K562 (cell line): ENCODE measurements around the gene RSPH9. TPM values are rescaled to one million over a fixed set of nuclear protein-coding genes. Genes with fewer than 3 reads are reported as not detected.
A peak's percentile ranks its signal among the peaks of the same experiment; 100 is the strongest.

Experiments
- ATAC-seq: fragments of 200-7000 bp; cut with Tn5 transposase; 3 replicates; pipeline ENCODE4 v1.9.1; 2020; ENCODE audit warnings: moderate library complexity
- BruUV-seq: library from RNA; stranded (reverse); fragments of 400-500 nt; replicated peaks from 2 replicates; lab custom pipeline; 2021; lab: Mats Ljungman, UMichigan
- CTCF ChIA-PET: fragments of 300-600 bp; formaldehyde crosslinking; extraction: SDS; loops from one replicate; lab custom pipeline; 2021; ENCODE audit warnings: low intra/inter-chr PET ratio; lab: Yijun Ruan, JAX
- POLR2A ChIA-PET: fragments of 300-600, 350-650 bp; sonication (Branson Sonifier 250); formaldehyde crosslinking; extraction: SDS; loops from one replicate; lab custom pipeline; 2021; ENCODE audit warnings: antibody characterized with exemption, inconsistent platforms; lab: Yijun Ruan, JAX
- DNase-seq, 4 experiments: peaks; one replicate each; pipeline versions ENCODE4 v3.0.0 to v3.0.0-alpha.2; 2011 to 2018; ENCODE audit warnings: low spot score in 3 of 4, mixed read lengths in 3 of 4; ENCODE audit errors: extremely low read depth in 1 of 4
- FAIRE-seq: peaks from 2 replicates; lab custom pipeline; 2011; peaks lifted over from hg19 to GRCh38; lab: Jason Lieb, UNC
- H2AFZ ChIP-seq: 2 replicates; pipeline ENCODE4 v1.6.0; 2011; ENCODE audit warnings: low read depth, low read length, control low read depth, inconsistent platforms
- H3K27ac ChIP-seq: fragments of 200-600 bp; 3 replicates; pipeline ENCODE4 v1.8.0; 2011; ENCODE audit warnings: low read depth, mild to moderate bottlenecking, control low read depth, inconsistent platforms, low read length, moderate library complexity, mixed read lengths; ENCODE audit errors: extremely low read depth
- H3K27me3 ChIP-seq, 2 experiments: fragments of 300-600 bp in 1 of 2; 2 replicates in 1 of 2; 3 replicates in 1 of 2; pipeline versions ENCODE4 v1.6.0 to v1.8.0; 2011; ENCODE audit warnings: inconsistent platforms in 2 of 2, low read length in 2 of 2, mild to moderate bottlenecking in 1 of 2, mixed read lengths in 1 of 2, moderate library complexity in 1 of 2; ENCODE audit not compliant: control insufficient read depth in 2 of 2, insufficient read depth in 2 of 2
- H3K36me3 ChIP-seq: fragments of 300-600 bp; 3 replicates; pipeline ENCODE4 v1.8.0; 2011; ENCODE audit warnings: mild to moderate bottlenecking, low read length, inconsistent platforms; ENCODE audit not compliant: control insufficient read depth, insufficient read depth
- H3K4me1 ChIP-seq, 2 experiments: fragments of 200-600 bp in 1 of 2; replicated peaks in 1 of 2; 2 replicates in 1 of 2; 3 replicates in 1 of 2; pipeline versions ENCODE4 v1.5.1 to v1.8.0; 2011; ENCODE audit warnings: inconsistent platforms in 2 of 2, low read length in 2 of 2, mild to moderate bottlenecking in 1 of 2, mixed read lengths in 1 of 2, moderate library complexity in 1 of 2; ENCODE audit not compliant: control insufficient read depth in 2 of 2, insufficient read depth in 2 of 2
- H3K4me2 ChIP-seq: 2 replicates; pipeline ENCODE4 v1.6.1; 2011; ENCODE audit warnings: low read length, control low read depth, inconsistent platforms, mixed read lengths; ENCODE audit not compliant: insufficient read depth
- H3K4me3 ChIP-seq: fragments of 200-600 bp; sonication (generic), shearing (Covaris generic); 2 replicates; pipeline ENCODE4 v1.5.1; 2016; ENCODE audit warnings: control low read depth, inconsistent platforms
- H3K79me2 ChIP-seq: fragments of 200-600 bp; 3 replicates; pipeline ENCODE4 v1.8.0; 2011; ENCODE audit warnings: low read length, inconsistent platforms; ENCODE audit not compliant: control insufficient read depth, insufficient read depth
- H3K9ac ChIP-seq, 2 experiments: 2 replicates each; pipeline versions ENCODE4 v1.6.0 to v1.6.1; 2011; ENCODE audit warnings: low read depth in 2 of 2, low read length in 2 of 2, control low read depth in 1 of 2, inconsistent platforms in 1 of 2, mild to moderate bottlenecking in 1 of 2, mixed read lengths in 1 of 2; ENCODE audit not compliant: insufficient read depth in 1 of 2
- H3K9me1 ChIP-seq: one replicate; pipeline ENCODE4 v1.6.0; 2011; ENCODE audit warnings: inconsistent platforms, mild to moderate bottlenecking, low read length, moderate library complexity; ENCODE audit not compliant: control insufficient read depth, insufficient read depth
- H3K9me3 ChIP-seq: replicated peaks from 2 replicates; pipeline ENCODE4 v1.5.1; 2011; ENCODE audit warnings: low read depth, low read length, inconsistent platforms; ENCODE audit not compliant: control insufficient read depth, insufficient read depth
- H4K20me1 ChIP-seq: replicated peaks from 2 replicates; pipeline ENCODE4 v1.6.1; 2011; ENCODE audit warnings: low read length, inconsistent platforms, mixed read lengths; ENCODE audit not compliant: control insufficient read depth, insufficient read depth
- AFF1 ChIP-seq, 2 experiments: fragments of 450-650 bp; IDR thresholded peaks; 2 replicates each; pipeline ENCODE4 v1.6.1; 2018; ENCODE audit warnings: mild to moderate bottlenecking in 2 of 2, low read depth in 1 of 2; ENCODE audit not compliant: partially characterized antibody in 2 of 2
- AFF4 ChIP-seq: sonication (generic); formaldehyde crosslinking; IDR thresholded peaks from 2 replicates; pipeline ENCODE4 v1.8.0; 2023; ENCODE audit warnings: mild to moderate bottlenecking, missing genetic modification reagents
- ARID1B ChIP-seq: fragments of 450-650 bp; IDR thresholded peaks from 2 replicates; pipeline ENCODE4 v1.6.1; 2016; ENCODE audit warnings: antibody characterized with exemption, mild to moderate bottlenecking, inconsistent platforms
- CTBP1 ChIP-seq: fragments of 450-650 bp; IDR thresholded peaks from 2 replicates; pipeline ENCODE4 v1.6.1; 2016; ENCODE audit warnings: borderline replicate concordance
- DMBX1 ChIP-seq: fragments of 250-450 bp; sonication (Bioruptor Pico); IDR thresholded peaks from 2 replicates; pipeline ENCODE4 v1.8.0; 2022; ENCODE audit warnings: inconsistent platforms, mild to moderate bottlenecking, moderate library complexity, borderline replicate concordance
- ELF2 ChIP-seq: fragments of 250-450 bp; sonication (Bioruptor Pico); IDR thresholded peaks from 2 replicates; pipeline ENCODE4 v1.5.0; 2021; ENCODE audit warnings: mild to moderate bottlenecking
- ETS2 ChIP-seq: IDR thresholded peaks from 2 replicates; pipeline ENCODE4 v1.6.1; 2016; ENCODE audit warnings: borderline replicate concordance, missing genetic modification characterization, mild to moderate bottlenecking, moderate library complexity, missing compliant biosample characterization; ENCODE audit not compliant: poor library complexity, severe bottlenecking
- FOXK2 ChIP-seq, 2 experiments: fragments of 450-650 bp; IDR thresholded peaks in 1 of 2; conservative IDR thresholded peaks in 1 of 2; 2 replicates each; pipeline ENCODE4 v1.6.1; 2016; ENCODE audit warnings: low read depth in 2 of 2, mild to moderate bottlenecking in 1 of 2
- GATA2 ChIP-seq: sonication (generic); formaldehyde crosslinking; IDR thresholded peaks from 2 replicates; pipeline ENCODE4 v1.4.0; 2020; ENCODE audit warnings: mild to moderate bottlenecking, missing genetic modification reagents
- L3MBTL2 ChIP-seq: fragments of 450-650 bp; IDR thresholded peaks from 2 replicates; pipeline ENCODE4 v1.6.1; 2016; ENCODE audit warnings: mild to moderate bottlenecking, moderate library complexity
- MTF1 ChIP-seq: fragments of 250-450 bp; sonication (Bioruptor Pico); IDR thresholded peaks from 2 replicates; pipeline ENCODE4 v1.9.0; 2021; ENCODE audit warnings: moderate library complexity, mild to moderate bottlenecking, inconsistent platforms, borderline replicate concordance
- SPI1 ChIP-seq: IDR thresholded peaks from 2 replicates; pipeline ENCODE4 v1.6.1; 2011; ENCODE audit warnings: low read depth, low read length, control low read depth, borderline replicate concordance
- TCF3 ChIP-seq: sonication (generic); formaldehyde crosslinking; IDR thresholded peaks from 2 replicates; pipeline ENCODE4 v1.4.0; 2020; ENCODE audit warnings: mild to moderate bottlenecking, missing genetic modification reagents
- TGIF2 ChIP-seq: sonication (generic); formaldehyde crosslinking; IDR thresholded peaks from 2 replicates; pipeline ENCODE4 v1.8.1; 2022; ENCODE audit warnings: mild to moderate bottlenecking, missing genetic modification reagents, moderate library complexity
- ZNF77 ChIP-seq: fragments of 250-450 bp; sonication (Bioruptor Pico); IDR thresholded peaks from 2 replicates; pipeline ENCODE4 v1.5.0; 2020
- WGBS: fragments of 100-300 bp; shearing (Covaris generic); methylation state at CpG from one replicate; pipeline ENCODE4 v1.1.6; 2016; ENCODE audit warnings: low coverage, mixed read lengths; ENCODE audit not compliant: insufficient coverage; ENCODE audit errors: missing lambda C conversion rate; 5-methylcytosine and 5-hydroxymethylcytosine counted together
- in situ Hi-C: fragments of 300-500 bp; cut with MboI; formaldehyde crosslinking; loops from 4 replicates; pipeline ENCODE4 v1.15.0; 2018; ENCODE audit warnings: inconsistent platforms, mixed read lengths
- intact Hi-C: fragments of 100-400 bp; cut with micrococcal nuclease; formaldehyde crosslinking; loops from 2 replicates; pipeline ENCODE4 v1.14.2; 2022
- polyA plus RNA-seq, 8 experiments: library from polyadenylated mRNA; depleted of rRNA in 4 of 8; stranded (reverse) in 5 of 8; unstranded in 3 of 8; fragments of >200 nt; fragmentation: Nextera tagmentation in 2 of 8; fragmentation: Illumina TruSeq in 1 of 8; extraction: Ambion mirVana in 2 of 8; extraction: Trizol in 1 of 8; gene quantifications; 2 replicates each; pipeline versions ENCODE4 v1.2.1 to v1.2.3, GENCODE V29; 2011 to 2014; ENCODE audit warnings: inconsistent platforms in 1 of 8, missing spikeins in 1 of 8
- total RNA-seq, 7 experiments: library from RNA; depleted of rRNA in 6 of 7; stranded (reverse); fragments of >200 nt in 6 of 7; fragmentation: Illumina TruSeq in 2 of 7; extraction: Trizol in 2 of 7; gene quantifications; 2 replicates each; pipeline versions ENCODE4 v1.2.1 to v1.2.3, GENCODE V29; 2011 to 2021; ENCODE audit warnings: low replicate concordance in 1 of 7

Gene RSPH9
- total and polyA plus RNA-seq, 9 of the 15 experiments (the other 6 are each of a cell fraction or from before 2014, with no cell fraction given) = 0.05 to 0.60 (median 0.39) TPM; not detected in 6

GRCh38 chr6:43608807-43609206 lies 36.0 kb upstream of the RSPH9 start:
- Histone ChIP-seq H3K9ac (peak overlapping the region in 1 of 2 experiments; percentile 4; a peak in 1 of 4 replicates), H3K36me3 (peaks cover 75% of the 10 kb centered on the region), H3K27ac (no peak overlapping the region), H3K9me3 (no peaks in the 10 kb centered on the region), H3K79me2 (no peaks in the 10 kb centered on the region), H3K4me2 (no peak overlapping the region), H3K4me3 (no peak overlapping the region), H4K20me1 (no peaks in the 10 kb centered on the region), H2AFZ (no peak overlapping the region), H3K9me1 (no peaks in the 10 kb centered on the region), H3K4me1 (peaks cover 3 to 14% of the 10 kb centered on the region in 2 experiments; a peak in 4 of 5 replicates), H3K27me3 (no peaks in the 10 kb centered on the region)
- no TSS peak for BruUV-seq
- POLR2A ChIA-PET = interaction anchor here (0.7 to 6.5 kb wide), 9 partner anchors 8 to 470 kb away, joined by 3 to 53 read pairs (median 3); partner anchors contain the start of genes GTPBP2 and VEGFA
- in situ Hi-C loops = no loop called here
- intact Hi-C loops = loop anchor here (1.0 to 2.0 kb wide), 3 partner anchors 58 to 470 kb away; no protein-coding TSS in a partner anchor
- FAIRE-seq = no peak
- CTCF ChIA-PET = interaction anchor here (1.0 to 2.2 kb wide), 3 partner anchors 58 to 471 kb away, joined by 8 to 9 read pairs (median 8); no protein-coding TSS in a partner anchor
- DNase-seq = no peak
- 22% methylated on average over 1 of the region's 1 CpG for WGBS
- ATAC-seq = peak; percentile 66
- TF ChIP-seq DMBX1 (no peak), TGIF2 (CRISPR knock-in tag) (no peak), AFF4 (CRISPR knock-in tag) (peak; percentile 16; the same call in 1 of the 2 replicates), SPI1 (peak; percentile 97), GATA2 (CRISPR knock-in tag) (peak; percentile 46; the same call in 1 of the 2 replicates), MTF1 (no peak), L3MBTL2 (no peak), FOXK2 (conservative IDR thresholded peaks at IDR 0.05 in 1 of 2, IDR thresholded peaks at IDR 0.05 in 1 of 2; ENCODE audit: low read depth in 2 of 2) (0 out of 4 replicates have a peak, but pooled peaks of 1 of the 2 experiments have one; percentile 19), AFF1 (IDR thresholded peaks at IDR 0.05; ENCODE audit: low read depth in 1 of 2, partially characterized antibody in 2 of 2) (peak in 1 of 2 experiments; percentile 39), TCF3 (0 out of 2 replicates have a peak, but pooled peaks have one; percentile 11), CTBP1 (no peak), ZNF77 (no peak), ETS2 (tag) (no peak), ARID1B (peak; percentile 55), ELF2 (CRISPR knock-in tag) (peak; percentile 71; the same call in 1 of the 2 replicates)
